ENCODE data around the gene F9.

GRCh38 chrX:139560221-139560620, 29.7 kb downstream of the F9 start:
- TF ChIP-seq ZNF274 (IDR thresholded peaks at IDR 0.05; ENCODE audit: low read depth, low read length) (no peak), CTCF (IDR thresholded peaks at IDR 0.05 in 2 of 3, conservative IDR thresholded peaks at IDR 0.05 in 1 of 3; ENCODE audit: borderline replicate concordance in 1 of 3, insufficient read depth in 1 of 3, low read depth in 2 of 3, low read length in 2 of 3) (no peak)
